Erythroblast (primary cell): Measurements from ENCODE around the gene BIRC7.

Experiments
- GATA1 ChIP-seq: IDR thresholded peaks from 2 replicates; pipeline ENCODE4 v1.6.1; 2011; ENCODE audit warnings: low read depth, mild to moderate bottlenecking, control low read depth, low read length, moderate library complexity
- POLR2A ChIP-seq: IDR thresholded peaks from 2 replicates; pipeline ENCODE4 v1.6.1; 2011; ENCODE audit warnings: mild to moderate bottlenecking, low read length

- TF ChIP-seq POLR2A, result no peak
- TF ChIP-seq GATA1, result no peak
Measured at GRCh38 chr20:63186084-63186483, 49.6 kb upstream of the BIRC7 start.
